Measurements from ENCODE around the gene KRT15.

KRT15 gene

DNA sequence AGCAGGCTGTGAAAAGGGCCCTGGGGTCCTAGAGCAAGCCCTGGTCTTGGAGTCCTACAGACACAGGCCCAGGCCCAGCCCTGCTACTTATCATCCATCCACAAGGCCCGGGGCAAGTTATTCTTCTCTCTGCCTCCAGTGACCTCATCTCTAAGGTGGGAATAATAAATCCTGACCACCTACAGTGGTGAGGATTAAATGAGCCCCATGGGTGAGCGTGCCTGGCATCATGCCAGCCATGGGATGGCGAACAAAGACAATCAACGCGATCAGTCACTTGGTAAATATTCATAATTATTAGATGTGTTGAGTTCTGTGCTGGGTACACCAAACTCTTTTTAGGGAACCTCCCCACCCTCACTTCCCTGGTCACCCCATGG, 5.5 kb downstream of the KRT15 start:
- Histone ChIP-seq H3K9me3 (ENCODE audit: low read length) (no peaks in the 10 kb centered on the region), H3K9ac (ENCODE audit: low read length) (no peak overlapping the region), H3K4me1 (ENCODE audit: insufficient read depth, low read length, severe bottlenecking) (no peaks in the 10 kb centered on the region), H3K27me3 (ENCODE audit: insufficient read depth, low read length) (no peaks in the 10 kb centered on the region), H3K79me2 (ENCODE audit: insufficient read depth, low read length) (no peaks in the 10 kb centered on the region), H3K9me2 (ENCODE audit: low read depth, low read length) (no peaks in the 10 kb centered on the region), H3K27ac (ENCODE audit: low read depth, low read length, poor library complexity, severe bottlenecking) (no peak overlapping the region), H3K36me3 (ENCODE audit: insufficient read depth, low read length) (no peaks in the 10 kb centered on the region), H3F3A (ENCODE audit: insufficient read depth, low read length) (no peaks in the 10 kb centered on the region), H4K20me1 (ENCODE audit: insufficient read depth, low read length) (no peaks in the 10 kb centered on the region), H3K4me2 (ENCODE audit: low read length) (no peak overlapping the region), H2AFZ (ENCODE audit: low read length) (no peak overlapping the region), H3K4me3 (ENCODE audit: low read depth, low read length, poor library complexity, severe bottlenecking) (no peak overlapping the region)
- TF ChIP-seq, protein P1, sequence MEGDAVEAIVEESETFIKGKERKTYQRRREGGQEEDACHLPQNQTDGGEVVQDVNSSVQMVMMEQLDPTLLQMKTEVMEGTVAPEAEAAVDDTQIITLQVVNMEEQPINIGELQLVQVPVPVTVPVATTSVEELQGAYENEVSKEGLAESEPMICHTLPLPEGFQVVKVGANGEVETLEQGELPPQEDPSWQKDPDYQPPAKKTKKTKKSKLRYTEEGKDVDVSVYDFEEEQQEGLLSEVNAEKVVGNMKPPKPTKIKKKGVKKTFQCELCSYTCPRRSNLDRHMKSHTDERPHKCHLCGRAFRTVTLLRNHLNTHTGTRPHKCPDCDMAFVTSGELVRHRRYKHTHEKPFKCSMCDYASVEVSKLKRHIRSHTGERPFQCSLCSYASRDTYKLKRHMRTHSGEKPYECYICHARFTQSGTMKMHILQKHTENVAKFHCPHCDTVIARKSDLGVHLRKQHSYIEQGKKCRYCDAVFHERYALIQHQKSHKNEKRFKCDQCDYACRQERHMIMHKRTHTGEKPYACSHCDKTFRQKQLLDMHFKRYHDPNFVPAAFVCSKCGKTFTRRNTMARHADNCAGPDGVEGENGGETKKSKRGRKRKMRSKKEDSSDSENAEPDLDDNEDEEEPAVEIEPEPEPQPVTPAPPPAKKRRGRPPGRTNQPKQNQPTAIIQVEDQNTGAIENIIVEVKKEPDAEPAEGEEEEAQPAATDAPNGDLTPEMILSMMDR (IDR thresholded peaks at IDR 0.05; ENCODE audit: low read length): no peak
- TF ChIP-seq EZH2 (IDR thresholded peaks at IDR 0.05; ENCODE audit: borderline replicate concordance, low read length): no peak

DNA sequence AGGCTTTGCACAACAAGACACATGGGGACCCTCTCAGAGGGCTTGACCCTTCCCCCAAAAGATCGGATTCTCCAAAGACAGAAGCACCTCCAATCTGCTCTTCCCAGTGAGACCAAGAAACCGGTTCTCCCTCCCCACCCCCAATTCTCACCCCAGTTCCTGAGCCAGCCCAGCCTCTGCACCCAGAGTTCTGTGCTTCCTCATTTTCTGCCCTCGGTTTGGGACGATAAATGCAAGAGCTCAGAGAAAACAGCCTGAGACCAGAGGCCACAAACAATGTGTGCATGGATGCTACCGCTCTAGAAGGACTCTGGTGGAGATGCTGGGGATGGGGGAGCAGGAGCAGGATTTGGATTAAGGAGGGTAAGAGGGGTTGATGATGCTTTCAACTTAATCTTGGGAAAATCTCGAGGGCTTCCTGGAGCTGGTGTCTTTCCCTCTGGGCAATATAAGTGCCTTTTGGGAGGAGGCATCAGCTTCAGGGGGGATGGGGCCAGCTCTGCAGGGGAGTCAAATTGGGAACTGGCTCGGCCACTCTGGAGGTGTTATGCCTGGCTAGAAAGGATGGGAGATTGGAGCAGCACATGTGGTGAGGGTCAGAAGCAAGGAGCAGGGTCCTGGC, 6.0 kb downstream of the KRT15 start:
- Histone ChIP-seq H3K79me2 (ENCODE audit: insufficient read depth, low read length) (no peaks in the 10 kb centered on the region), H3K9me3 (ENCODE audit: low read length) (no peaks in the 10 kb centered on the region), H3K36me3 (ENCODE audit: insufficient read depth, low read length) (no peaks in the 10 kb centered on the region), H3K4me1 (ENCODE audit: insufficient read depth, low read length, severe bottlenecking) (no peaks in the 10 kb centered on the region), H3K27ac (ENCODE audit: low read depth, low read length, poor library complexity, severe bottlenecking) (no peak overlapping the region), H3K9ac (ENCODE audit: low read length) (no peak overlapping the region), H3K27me3 (ENCODE audit: insufficient read depth, low read length) (no peaks in the 10 kb centered on the region), H4K20me1 (ENCODE audit: insufficient read depth, low read length) (no peaks in the 10 kb centered on the region), H3K4me3 (ENCODE audit: low read depth, low read length, poor library complexity, severe bottlenecking) (no peak overlapping the region), H3K4me2 (ENCODE audit: low read length) (no peak overlapping the region), H2AFZ (ENCODE audit: low read length) (no peak overlapping the region), H3K9me2 (ENCODE audit: low read depth, low read length) (no peaks in the 10 kb centered on the region), H3F3A (ENCODE audit: insufficient read depth, low read length) (no peaks in the 10 kb centered on the region)
- TF ChIP-seq, protein P1 (IDR thresholded peaks at IDR 0.05; ENCODE audit: low read length): no peak
- no peak for TF ChIP-seq EZH2 (IDR thresholded peaks at IDR 0.05; ENCODE audit: borderline replicate concordance, low read length)

DNA sequence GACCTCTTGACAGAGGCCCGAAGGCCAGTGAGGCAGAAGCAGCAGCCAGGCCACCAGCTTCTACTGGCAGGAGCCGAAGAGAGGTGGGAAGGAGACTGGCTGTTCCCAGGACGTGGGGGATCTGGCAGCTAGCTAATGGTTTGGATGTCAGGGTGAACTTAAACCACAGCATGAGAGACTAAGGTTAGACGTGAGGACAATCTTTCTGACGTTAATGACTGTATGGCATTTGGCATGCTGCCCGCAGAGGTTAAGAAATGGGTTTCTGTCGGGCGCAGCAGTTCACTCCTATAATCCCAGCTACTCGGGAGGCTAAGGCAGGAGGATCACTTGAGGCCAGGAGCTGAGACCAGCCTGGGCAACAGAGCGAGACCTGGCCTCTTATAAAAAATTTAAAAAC, 7.0 kb downstream of the KRT15 start:
- Histone ChIP-seq H3F3A (ENCODE audit: insufficient read depth, low read length) (no peaks in the 10 kb centered on the region), H3K27me3 (ENCODE audit: insufficient read depth, low read length) (no peaks in the 10 kb centered on the region), H3K79me2 (ENCODE audit: insufficient read depth, low read length) (no peaks in the 10 kb centered on the region), H3K9me2 (ENCODE audit: low read depth, low read length) (no peaks in the 10 kb centered on the region), H3K4me2 (ENCODE audit: low read length) (no peak overlapping the region), H3K27ac (ENCODE audit: low read depth, low read length, poor library complexity, severe bottlenecking) (no peak overlapping the region), H2AFZ (ENCODE audit: low read length) (no peak overlapping the region), H3K36me3 (ENCODE audit: insufficient read depth, low read length) (no peaks in the 10 kb centered on the region), H4K20me1 (ENCODE audit: insufficient read depth, low read length) (no peaks in the 10 kb centered on the region), H3K9ac (ENCODE audit: low read length) (no peak overlapping the region), H3K4me1 (ENCODE audit: insufficient read depth, low read length, severe bottlenecking) (no peaks in the 10 kb centered on the region), H3K9me3 (ENCODE audit: low read length) (no peaks in the 10 kb centered on the region), H3K4me3 (ENCODE audit: low read depth, low read length, poor library complexity, severe bottlenecking) (no peak overlapping the region)
- TF ChIP-seq, protein P1 (IDR thresholded peaks at IDR 0.05; ENCODE audit: low read length): no peak
- no peak for TF ChIP-seq EZH2 (IDR thresholded peaks at IDR 0.05; ENCODE audit: borderline replicate concordance, low read length)

Measured in OCI-LY1 (cell line).